Osteoblast (primary cell): Measurements from ENCODE around the gene ZNF750. TPM values are rescaled to one million over a fixed set of nuclear protein-coding genes. Genes with fewer than 3 reads are reported as not detected.

Experiments used
- DNase-seq: peaks from one replicate; pipeline ENCODE4 v3.0.0; 2011; ENCODE audit warnings: low spot score, mixed read lengths; ENCODE audit not compliant: insufficient read length; ENCODE audit errors: missing footprints
- H2AFZ ChIP-seq: 2 replicates; pipeline ENCODE4 v1.6.0; 2011; ENCODE audit warnings: mild to moderate bottlenecking, low read length
- H3K27ac ChIP-seq: 2 replicates; pipeline ENCODE4 v1.5.1; 2011; ENCODE audit warnings: mild to moderate bottlenecking, low read depth, low read length, moderate library complexity
- H3K27me3 ChIP-seq: 2 replicates; pipeline ENCODE4 v1.6.0; 2012; ENCODE audit warnings: mild to moderate bottlenecking, control low read depth, inconsistent platforms, low read length, moderate library complexity; ENCODE audit not compliant: insufficient read depth
- H3K36me3 ChIP-seq: 2 replicates; pipeline ENCODE4 v1.5.1; 2011; ENCODE audit warnings: mild to moderate bottlenecking, low read length, control low read depth, moderate library complexity; ENCODE audit not compliant: insufficient read depth
- H3K4me1 ChIP-seq: 2 replicates; pipeline ENCODE4 v1.5.1; 2011; ENCODE audit warnings: mild to moderate bottlenecking, low read length, control low read depth, moderate library complexity; ENCODE audit not compliant: insufficient read depth
- H3K4me2 ChIP-seq: 2 replicates; pipeline ENCODE4 v1.6.0; 2011; ENCODE audit warnings: mild to moderate bottlenecking, low read length; ENCODE audit not compliant: insufficient read depth
- H3K4me3 ChIP-seq: fragments of 200-600 bp; sonication (generic); 3 replicates; pipeline ENCODE4 v1.5.1; 2012; ENCODE audit warnings: mild to moderate bottlenecking, low read length, inconsistent platforms; ENCODE audit not compliant: insufficient read depth
- H3K79me2 ChIP-seq: 2 replicates; pipeline ENCODE4 v1.6.0; 2012; ENCODE audit warnings: mild to moderate bottlenecking, low read length, control low read depth, inconsistent platforms; ENCODE audit not compliant: insufficient read depth
- H3K9me3 ChIP-seq: 2 replicates; pipeline ENCODE4 v1.5.1; 2011; ENCODE audit warnings: low read depth, low read length, control low read depth
- H4K20me1 ChIP-seq: 2 replicates; pipeline ENCODE4 v1.6.0; 2012; ENCODE audit warnings: mild to moderate bottlenecking, low read length, control low read depth; ENCODE audit not compliant: insufficient read depth
- CTCF ChIP-seq: IDR thresholded peaks from 2 replicates; pipeline ENCODE4 v1.5.1; 2011; ENCODE audit warnings: mild to moderate bottlenecking, low read depth, low read length, moderate library complexity; ENCODE audit errors: extremely low read depth
- total RNA-seq: library from RNA; depleted of rRNA; stranded (reverse); fragments of >200 nt; gene quantifications from 2 replicates; pipeline ENCODE4 v1.2.3, GENCODE V29; 2012

ZNF750 gene
- total RNA-seq, 1 donor, result not detected

GRCh38 chr17:82793974-82794630 is 45.7 kb downstream of the ZNF750 start:
- Histone ChIP-seq H3K27ac (peak overlapping the region; percentile 23), H4K20me1 (no peaks in the 10 kb centered on the region), H3K9me3 (no peaks in the 10 kb centered on the region), H3K4me3 (no peak overlapping the region), H3K27me3 (no peaks in the 10 kb centered on the region), H3K4me2 (no peak overlapping the region), H3K36me3 (no peaks in the 10 kb centered on the region), H3K79me2 (peaks cover 37% of the 10 kb centered on the region), H2AFZ (peak overlapping the region; percentile 76), H3K4me1 (peaks cover 10% of the 10 kb centered on the region)
- peak; percentile 92 for DNase-seq
- no peak for TF ChIP-seq CTCF

- no peak for TF ChIP-seq CTCF
- H3K9me3 ChIP-seq, result no peaks in the 10 kb centered on the region
- no peaks in the 10 kb centered on the region for H4K20me1 ChIP-seq
- peaks cover 10% of the 10 kb centered on the region for H3K4me1 ChIP-seq
- no peak overlapping the region for H2AFZ ChIP-seq
- H3K4me3 ChIP-seq, result no peak overlapping the region
- no peaks in the 10 kb centered on the region for H3K27me3 ChIP-seq
- H3K4me2 ChIP-seq, result no peak overlapping the region
- peaks cover 48% of the 10 kb centered on the region for H3K79me2 ChIP-seq
- DNase-seq, result peak; percentile 99
- H3K27ac ChIP-seq, result peak overlapping the region; percentile 79
- H3K36me3 ChIP-seq, result no peaks in the 10 kb centered on the region
Observed at GRCh38 chr17:82791532-82791931, 48.3 kb downstream of the ZNF750 start.

- Histone ChIP-seq H3K4me1 (peaks cover 10% of the 10 kb centered on the region), H4K20me1 (no peaks in the 10 kb centered on the region), H3K79me2 (peaks cover 46% of the 10 kb centered on the region), H3K4me2 (no peak overlapping the region), H3K27ac (peak overlapping the region; percentile 58), H3K4me3 (no peak overlapping the region), H3K27me3 (no peaks in the 10 kb centered on the region), H3K9me3 (no peaks in the 10 kb centered on the region), H2AFZ (no peak overlapping the region), H3K36me3 (no peaks in the 10 kb centered on the region)
- TF ChIP-seq CTCF, result no peak
- peak; percentile 39 for DNase-seq
Observed at GRCh38 chr17:82790391-82790790, 49.4 kb downstream of the ZNF750 start.

- H3K36me3 ChIP-seq, result no peaks in the 10 kb centered on the region
- no peak overlapping the region for H2AFZ ChIP-seq
- H3K9me3 ChIP-seq, result no peaks in the 10 kb centered on the region
- peaks cover 10% of the 10 kb centered on the region for H3K4me1 ChIP-seq
- no peaks in the 10 kb centered on the region for H4K20me1 ChIP-seq
- DNase-seq, result no peak
- no peak overlapping the region for H3K4me3 ChIP-seq
- H3K79me2 ChIP-seq, result peaks cover 43% of the 10 kb centered on the region
- H3K27me3 ChIP-seq, result no peaks in the 10 kb centered on the region
- no peak overlapping the region for H3K27ac ChIP-seq
- no peak overlapping the region for H3K4me2 ChIP-seq
- no peak for TF ChIP-seq CTCF
Observed at GRCh38 chr17:82789806-82790205, 50.0 kb downstream of the ZNF750 start.
